Spinal cord (tissue), 10 donors: Measurements from ENCODE around the gene DNMT1. TPM values are rescaled to one million over a fixed set of nuclear protein-coding genes. Genes with fewer than 3 reads are reported as not detected.

Experiments used
- DNase-seq, 6 donors: peaks; one replicate each; pipeline versions ENCODE4 v3.0.0 to v3.0.0-alpha.2; 2013 to 2015; ENCODE audit warnings: low spot score in 6 of 6, low read depth in 4 of 6
- H3K27ac ChIP-seq: one replicate; pipeline ENCODE4 v1.5.1; 2013; ENCODE audit warnings: low read depth, low read length, control low read depth
- H3K27me3 ChIP-seq: one replicate; pipeline ENCODE4 v1.6.1; 2013; ENCODE audit warnings: low read length; ENCODE audit not compliant: control insufficient read depth, insufficient read depth
- H3K36me3 ChIP-seq: one replicate; pipeline ENCODE4 v1.6.1; 2013; ENCODE audit warnings: low read length; ENCODE audit not compliant: control insufficient read depth, insufficient read depth
- H3K4me1 ChIP-seq: one replicate; pipeline ENCODE4 v1.6.1; 2013; ENCODE audit warnings: low read length; ENCODE audit not compliant: control insufficient read depth, insufficient read depth
- H3K4me3 ChIP-seq: one replicate; pipeline ENCODE4 v1.5.1; 2013; ENCODE audit warnings: low read depth, low read length, control low read depth
- H3K9me3 ChIP-seq: one replicate; pipeline ENCODE4 v1.6.1; 2013; ENCODE audit warnings: low read length; ENCODE audit not compliant: control insufficient read depth, insufficient read depth
- WGBS: methylation state at CpG from one replicate; pipeline ENCODE4 v1.1.5; 2013; ENCODE audit warnings: missing lambda C conversion rate; ENCODE audit not compliant: insufficient coverage; 5-methylcytosine and 5-hydroxymethylcytosine counted together
- polyA plus RNA-seq, 2 donors: library from polyadenylated mRNA; unstranded; fragments of 120-200 nt; gene quantifications; one replicate each; pipeline ENCODE4 v1.2.1, GENCODE V29; 2013; ENCODE audit not compliant: insufficient read length in 2 of 2
- total RNA-seq, 2 donors: library from RNA; depleted of rRNA in 1 of 2; stranded (reverse); fragments of 120-200 nt in 1 of 2; fragments of >200 nt in 1 of 2; gene quantifications; one replicate each; pipeline versions ENCODE4 v1.2.3 to v1.2.4, GENCODE V29; 2013 to 2014
- donor health status: healthy.

The DNMT1 gene
- total and polyA plus RNA-seq, 4 donors = 30.3 to 114 (median 68.3) TPM

GRCh38 chr19:10223488-10224213 lies 28.9 kb upstream of the DNMT1 start:
- Histone ChIP-seq H3K9me3 (no peaks in the 10 kb centered on the region), H3K27ac (no peak overlapping the region), H3K4me1 (peaks cover 30% of the 10 kb centered on the region), H3K36me3 (peaks cover 31% of the 10 kb centered on the region), H3K27me3 (no peaks in the 10 kb centered on the region), H3K4me3 (no peak overlapping the region)
- 94% methylated on average over 20 of the region's 28 CpGs for WGBS
- no peak for DNase-seq

DNA sequence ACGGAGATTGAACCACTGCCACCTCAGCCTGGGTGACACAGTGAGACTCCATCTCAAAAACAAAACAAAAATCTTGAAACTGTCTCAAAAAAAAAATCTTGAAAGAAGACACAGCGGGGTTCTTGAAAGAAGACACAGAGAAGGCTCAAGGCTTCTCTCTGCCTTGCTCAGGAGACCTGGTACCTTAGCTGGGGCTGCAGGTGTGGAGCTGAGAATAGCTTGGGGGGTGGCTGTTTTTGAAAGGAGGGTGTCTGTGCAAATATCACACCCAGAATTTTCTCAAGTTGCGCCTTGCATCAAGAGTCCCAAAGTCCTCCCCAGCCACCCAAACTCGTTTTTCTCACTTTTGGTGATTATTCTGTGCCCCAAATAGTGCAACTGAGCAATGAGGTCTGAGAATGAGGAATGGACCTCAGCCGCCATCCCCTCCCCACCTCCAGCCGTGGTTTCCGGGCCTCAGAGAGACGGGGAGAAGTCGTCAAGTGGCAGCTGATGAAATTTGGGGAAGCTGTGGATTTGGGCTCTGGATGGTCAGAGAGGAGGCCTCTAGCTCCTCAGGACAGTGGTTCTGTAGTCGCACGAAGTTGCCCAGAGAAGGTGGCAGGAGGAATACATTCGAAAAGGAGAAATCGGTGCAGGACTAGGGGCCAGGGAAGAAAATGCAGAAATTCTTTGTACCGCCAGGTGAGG lies 27.6 kb upstream of the DNMT1 start:
- Histone ChIP-seq H3K4me1 (peaks cover 18% of the 10 kb centered on the region), H3K27me3 (no peaks in the 10 kb centered on the region), H3K9me3 (no peaks in the 10 kb centered on the region), H3K36me3 (peaks cover 27% of the 10 kb centered on the region), H3K27ac (no peak overlapping the region), H3K4me3 (no peak overlapping the region)
- DNase-seq = no peak
- WGBS = 92% methylated on average over 10 of the region's 14 CpGs

DNA sequence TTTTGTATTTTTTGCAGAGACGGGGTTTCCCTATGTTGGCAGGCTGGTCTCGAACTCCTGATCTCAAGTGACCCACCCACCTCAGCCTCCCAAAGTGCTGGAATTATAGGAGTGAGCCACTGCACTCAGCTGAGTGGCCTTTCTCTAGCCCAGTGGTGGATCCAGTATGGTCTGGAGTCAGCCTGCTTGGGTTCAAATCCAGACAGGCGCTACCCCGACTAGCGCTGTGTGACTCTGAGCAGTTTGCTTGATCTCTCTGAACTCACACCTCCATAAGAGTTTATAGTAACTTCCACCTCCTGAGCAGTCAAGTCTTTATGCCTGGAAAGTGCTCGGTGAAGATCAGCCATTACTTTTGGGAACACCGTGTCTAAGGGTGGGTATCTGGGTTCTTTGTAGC lies 25.9 kb upstream of the DNMT1 start:
- H3K27me3 ChIP-seq = no peaks in the 10 kb centered on the region
- H3K27ac ChIP-seq = no peak overlapping the region
- peaks cover 3% of the 10 kb centered on the region for H3K4me1 ChIP-seq
- H3K4me3 ChIP-seq = no peak overlapping the region
- H3K36me3 ChIP-seq = peaks cover 28% of the 10 kb centered on the region
- H3K9me3 ChIP-seq = no peaks in the 10 kb centered on the region
- no peak for DNase-seq
- WGBS = 100% methylated on average over 1 of the region's 7 CpGs

DNA sequence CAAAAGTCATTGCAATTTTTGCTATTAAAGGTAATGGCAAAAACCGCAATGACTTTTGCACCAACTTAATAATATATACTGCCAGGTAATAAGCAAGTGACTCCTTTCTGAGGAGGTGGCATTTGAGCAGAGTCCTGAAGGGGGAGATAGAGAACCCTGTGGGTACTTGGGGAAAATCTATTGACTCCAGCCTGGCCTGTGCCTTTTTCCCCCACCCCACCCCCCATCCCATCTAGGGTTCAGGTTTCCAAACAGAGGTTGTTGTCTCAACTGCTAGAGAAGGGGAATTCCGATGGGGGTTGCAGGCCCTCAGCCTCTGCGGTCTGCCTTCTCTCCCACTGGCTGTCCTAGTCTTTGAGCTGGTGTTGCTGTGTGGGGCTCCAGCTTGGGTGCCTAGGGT lies 24.9 kb upstream of the DNMT1 start:
- Histone ChIP-seq H3K27ac (no peak overlapping the region), H3K4me3 (no peak overlapping the region), H3K9me3 (no peaks in the 10 kb centered on the region), H3K27me3 (no peaks in the 10 kb centered on the region), H3K4me1 (no peaks in the 10 kb centered on the region), H3K36me3 (peaks cover 27% of the 10 kb centered on the region)
- no peak for DNase-seq
- 46% methylated on average over 2 of the region's 3 CpGs for WGBS

- Histone ChIP-seq H3K27me3 (no peaks in the 10 kb centered on the region), H3K4me3 (no peak overlapping the region), H3K36me3 (peaks cover 6% of the 10 kb centered on the region), H3K27ac (no peak overlapping the region), H3K9me3 (no peaks in the 10 kb centered on the region), H3K4me1 (no peaks in the 10 kb centered on the region)
- no peak for DNase-seq
- WGBS = 88% methylated on average over 6 of the region's 9 CpGs
These were observed 22.3 kb upstream of the DNMT1 start for GRCh38 chr19:10217085-10217484.

GRCh38 chr19:10214784-10215183 lies 20.0 kb upstream of the DNMT1 start:
- no peak for DNase-seq
- Histone ChIP-seq H3K4me1 (no peaks in the 10 kb centered on the region), H3K36me3 (peaks cover 3% of the 10 kb centered on the region), H3K4me3 (no peak overlapping the region), H3K27me3 (no peaks in the 10 kb centered on the region), H3K27ac (no peak overlapping the region), H3K9me3 (no peaks in the 10 kb centered on the region)
- WGBS = no CpG with 5 or more reads among the region's 5 CpGs

DNA sequence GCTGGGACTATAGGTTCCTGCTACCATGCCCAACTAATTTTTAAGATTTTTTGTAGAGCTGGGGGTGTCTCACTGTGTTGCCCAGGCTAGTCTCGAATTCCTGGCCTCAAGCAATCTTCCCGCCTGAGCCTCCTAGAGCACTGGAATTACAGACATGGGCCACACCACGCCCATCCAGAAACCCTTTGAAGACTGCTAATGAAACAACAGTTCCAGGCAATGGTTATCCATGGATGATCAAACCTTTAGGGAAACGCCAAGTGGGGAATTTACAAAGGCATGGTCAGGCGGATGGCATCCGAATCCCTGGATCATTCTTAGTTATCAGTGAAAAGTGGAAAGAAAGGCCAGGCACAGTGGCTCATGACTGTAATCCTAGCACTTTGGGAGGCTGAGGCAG lies 16.9 kb upstream of the DNMT1 start:
- no peak for DNase-seq
- WGBS = 80% methylated on average over 6 of the region's 6 CpGs
- no peaks in the 10 kb centered on the region for H3K9me3 ChIP-seq
- H3K36me3 ChIP-seq = no peaks in the 10 kb centered on the region
- no peak overlapping the region for H3K27ac ChIP-seq
- no peaks in the 10 kb centered on the region for H3K27me3 ChIP-seq
- H3K4me3 ChIP-seq = no peak overlapping the region
- no peaks in the 10 kb centered on the region for H3K4me1 ChIP-seq

- no peaks in the 10 kb centered on the region for H3K36me3 ChIP-seq
- H3K27me3 ChIP-seq = no peaks in the 10 kb centered on the region
- H3K27ac ChIP-seq = no peak overlapping the region
- no peaks in the 10 kb centered on the region for H3K4me1 ChIP-seq
- no peaks in the 10 kb centered on the region for H3K9me3 ChIP-seq
- no peak for DNase-seq
- no peak overlapping the region for H3K4me3 ChIP-seq
- WGBS = 100% methylated on average over 1 of the region's 4 CpGs
These were observed 16.3 kb upstream of the DNMT1 start for GRCh38 chr19:10211061-10211460.

DNA sequence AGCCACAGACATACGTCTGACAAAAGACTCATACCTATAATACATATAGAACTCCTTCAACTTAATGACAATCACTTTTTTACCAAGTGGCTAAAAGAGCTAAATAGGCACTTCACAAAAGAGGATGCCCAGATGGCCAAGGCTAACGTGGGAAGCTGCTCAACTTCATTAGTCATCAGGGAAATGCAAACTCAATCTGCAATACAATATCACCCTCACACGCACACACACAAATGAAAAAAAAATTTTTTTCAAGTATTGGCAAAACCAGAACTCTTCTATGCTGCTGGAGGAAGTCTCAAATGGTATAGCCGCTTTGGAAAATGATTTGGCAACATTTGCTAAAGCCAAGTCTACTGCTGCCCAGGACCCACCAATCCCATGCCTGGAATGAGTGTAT lies 14.6 kb upstream of the DNMT1 start:
- Histone ChIP-seq H3K27ac (no peak overlapping the region), H3K4me3 (no peak overlapping the region), H3K9me3 (no peaks in the 10 kb centered on the region), H3K36me3 (no peaks in the 10 kb centered on the region), H3K27me3 (no peaks in the 10 kb centered on the region), H3K4me1 (no peaks in the 10 kb centered on the region)
- DNase-seq = no peak
- 61% methylated on average over 3 of the region's 4 CpGs for WGBS

GRCh38 chr19:10207026-10207425 lies 12.3 kb upstream of the DNMT1 start:
- no peak for DNase-seq
- WGBS = 100% methylated on average over 1 of the region's 1 CpG
- no peaks in the 10 kb centered on the region for H3K9me3 ChIP-seq
- H3K27ac ChIP-seq = no peak overlapping the region
- no peaks in the 10 kb centered on the region for H3K4me1 ChIP-seq
- no peaks in the 10 kb centered on the region for H3K27me3 ChIP-seq
- H3K36me3 ChIP-seq = no peaks in the 10 kb centered on the region
- no peak overlapping the region for H3K4me3 ChIP-seq
